PC-3 (cell line): ENCODE results near the gene WDR55. TPM values are rescaled to one million over a fixed set of nuclear protein-coding genes. Genes with fewer than 3 reads are reported as not detected.
A peak's percentile ranks its signal among the peaks of the same experiment; 100 is the strongest.

Experiments used
- ATAC-seq: fragments of 200-7000 bp; cut with Tn5 transposase; 2 replicates; pipeline ENCODE4 v1.9.1; 2020; ENCODE audit warnings: mild to moderate bottlenecking, moderate library complexity
- BruUV-seq: library from RNA; stranded (reverse); fragments of 400-500 nt; replicated peaks from 2 replicates; lab custom pipeline; 2021; lab: Mats Ljungman, UMichigan
- CTCF ChIA-PET: fragments of 300-600 bp; sonication (Branson Sonifier 250); formaldehyde crosslinking; loops from one replicate; lab custom pipeline; 2022; ENCODE audit warnings: antibody characterized with exemption; lab: Charles Lee
- POLR2A ChIA-PET: fragments of 300-600 bp; sonication (Branson Sonifier 250); formaldehyde crosslinking; loops from one replicate; lab custom pipeline; 2022; ENCODE audit warnings: antibody characterized with exemption; ENCODE audit not compliant: unreplicated experiment; lab: Charles Lee
- DNase-seq: peaks from one replicate; pipeline ENCODE4 v3.0.0-alpha.2; 2015
- H2AFZ ChIP-seq: fragments of 300-600 bp; sonication (generic); 2 replicates; pipeline ENCODE4 v1.6.0; 2016; ENCODE audit warnings: antibody characterized with exemption, low read length
- H3F3A ChIP-seq: fragments of 300-600 bp; sonication (generic); one replicate; pipeline ENCODE4 v1.6.0; 2017; ENCODE audit warnings: antibody characterized with exemption, low read length, control low read depth, mild to moderate bottlenecking; ENCODE audit not compliant: unreplicated experiment
- H3K27ac ChIP-seq: fragments of 300-600 bp; sonication (generic); 2 replicates; pipeline ENCODE4 v1.5.1; 2016; ENCODE audit warnings: mild to moderate bottlenecking, low read length
- H3K27me3 ChIP-seq: fragments of 300-600 bp; sonication (generic); 2 replicates; pipeline ENCODE4 v1.6.1; 2016; ENCODE audit warnings: low read length, mixed read lengths
- H3K36me3 ChIP-seq: fragments of 300-600 bp; sonication (generic); 2 replicates; pipeline ENCODE4 v1.6.1; 2016; ENCODE audit warnings: low read depth, mixed run types, low read length, mixed read lengths
- H3K4me1 ChIP-seq: fragments of 300-600 bp; sonication (generic); 2 replicates; pipeline ENCODE4 v1.5.1; 2016; ENCODE audit warnings: low read length; ENCODE audit not compliant: insufficient read depth
- H3K4me2 ChIP-seq: fragments of 300-600 bp; sonication (generic); 2 replicates; pipeline ENCODE4 v1.6.0; 2016; ENCODE audit warnings: low read length
- H3K4me3 ChIP-seq: fragments of 300-600 bp; sonication (generic); 2 replicates; pipeline ENCODE4 v1.5.1; 2016; ENCODE audit warnings: mild to moderate bottlenecking, low read length, mixed read lengths
- H3K79me2 ChIP-seq: fragments of 300-600 bp; sonication (generic); 2 replicates; pipeline ENCODE4 v1.6.1; 2017; ENCODE audit warnings: low read length, mixed read lengths
- H3K9ac ChIP-seq: fragments of 300-600 bp; sonication (generic); 2 replicates; pipeline ENCODE4 v1.6.0; 2016; ENCODE audit warnings: mild to moderate bottlenecking, low read length
- H3K9me2 ChIP-seq: fragments of 300-600 bp; sonication (generic); replicated peaks from 2 replicates; pipeline ENCODE4 v1.6.1; 2016; ENCODE audit warnings: mixed run types, low read length, mixed read lengths
- H3K9me3 ChIP-seq: fragments of 300-600 bp; sonication (generic); 2 replicates; pipeline ENCODE4 v1.6.1; 2016; ENCODE audit warnings: low read length, mixed read lengths
- H4K20me1 ChIP-seq: fragments of 300-600 bp; sonication (generic); 2 replicates; pipeline ENCODE4 v1.6.1; 2016; ENCODE audit warnings: low read length, mixed read lengths
- EZH2 ChIP-seq: fragments of 300-600 bp; sonication (generic); IDR thresholded peaks from one replicate; pipeline ENCODE4 v1.6.1; 2017; ENCODE audit warnings: antibody characterized with exemption, mild to moderate bottlenecking, low read length; ENCODE audit not compliant: unreplicated experiment
- EZH2phosphoT487 ChIP-seq: fragments of 300-600 bp; sonication (generic); IDR thresholded peaks from 2 replicates; pipeline ENCODE4 v1.6.1; 2018; ENCODE audit warnings: mild to moderate bottlenecking, antibody characterized with exemption, low read length, borderline replicate concordance
- intact Hi-C: fragments of 100-400 bp; cut with micrococcal nuclease; formaldehyde crosslinking; loops from 2 replicates; pipeline ENCODE4 v1.9.0; 2023
- total RNA-seq: library from RNA; depleted of rRNA; stranded (reverse); fragments of >200 nt; gene quantifications from 2 replicates; pipeline ENCODE4 v1.2.3, GENCODE V29; 2014
- TF ChIP-seq, protein P1 (sequence below): fragments of 300-600 bp; sonication (generic); conservative IDR thresholded peaks from 2 replicates; pipeline ENCODE4 v1.5.1; 2017; ENCODE audit warnings: antibody characterized with exemption, low read depth, mild to moderate bottlenecking, low read length

The WDR55 gene
- total RNA-seq, 1 experiment from 2014 or later, result 21.2 TPM

DNA sequence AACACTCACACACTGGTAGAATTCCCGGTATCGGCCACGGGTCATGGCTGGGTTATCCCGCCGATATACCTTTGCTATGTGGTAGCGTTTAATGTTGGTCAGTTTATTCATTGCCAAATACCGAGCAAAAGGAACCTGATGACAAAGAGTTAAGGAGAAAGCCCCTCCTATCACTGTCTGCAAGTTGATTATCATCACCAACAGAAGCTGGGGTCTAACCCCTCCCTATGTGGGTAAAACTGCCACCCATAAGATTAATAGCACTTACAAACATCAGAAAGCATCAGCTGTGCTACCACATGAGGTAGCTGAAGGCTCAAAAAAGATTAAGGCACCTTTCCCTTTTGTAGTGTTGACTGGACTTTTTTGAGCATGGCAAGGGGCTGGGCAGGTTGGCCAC lies 14.3 kb downstream of the WDR55 start:
- no peak overlapping the region for H3K4me3 ChIP-seq
- H3K9me3 ChIP-seq, result no peaks in the 10 kb centered on the region
- no peaks in the 10 kb centered on the region for H3K27me3 ChIP-seq
- BruUV-seq, result no TSS peak
- H3F3A ChIP-seq, result no peaks in the 10 kb centered on the region
- H3K36me3 ChIP-seq, result peaks cover 5% of the 10 kb centered on the region; the same call in 1 of the 2 replicates
- TF ChIP-seq, protein P1, sequence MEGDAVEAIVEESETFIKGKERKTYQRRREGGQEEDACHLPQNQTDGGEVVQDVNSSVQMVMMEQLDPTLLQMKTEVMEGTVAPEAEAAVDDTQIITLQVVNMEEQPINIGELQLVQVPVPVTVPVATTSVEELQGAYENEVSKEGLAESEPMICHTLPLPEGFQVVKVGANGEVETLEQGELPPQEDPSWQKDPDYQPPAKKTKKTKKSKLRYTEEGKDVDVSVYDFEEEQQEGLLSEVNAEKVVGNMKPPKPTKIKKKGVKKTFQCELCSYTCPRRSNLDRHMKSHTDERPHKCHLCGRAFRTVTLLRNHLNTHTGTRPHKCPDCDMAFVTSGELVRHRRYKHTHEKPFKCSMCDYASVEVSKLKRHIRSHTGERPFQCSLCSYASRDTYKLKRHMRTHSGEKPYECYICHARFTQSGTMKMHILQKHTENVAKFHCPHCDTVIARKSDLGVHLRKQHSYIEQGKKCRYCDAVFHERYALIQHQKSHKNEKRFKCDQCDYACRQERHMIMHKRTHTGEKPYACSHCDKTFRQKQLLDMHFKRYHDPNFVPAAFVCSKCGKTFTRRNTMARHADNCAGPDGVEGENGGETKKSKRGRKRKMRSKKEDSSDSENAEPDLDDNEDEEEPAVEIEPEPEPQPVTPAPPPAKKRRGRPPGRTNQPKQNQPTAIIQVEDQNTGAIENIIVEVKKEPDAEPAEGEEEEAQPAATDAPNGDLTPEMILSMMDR, result no peak
- TF ChIP-seq EZH2phosphoT487, result no peak
- TF ChIP-seq EZH2, result no peak
- H3K9ac ChIP-seq, result no peak overlapping the region
- CTCF ChIA-PET, result no interaction called here
- intact Hi-C loops, result no loop called here
- ATAC-seq, result no peak
- POLR2A ChIA-PET, result no interaction called here
- no peak overlapping the region for H3K4me2 ChIP-seq
- no peaks in the 10 kb centered on the region for H3K9me2 ChIP-seq
- H3K79me2 ChIP-seq, result no peaks in the 10 kb centered on the region
- no peaks in the 10 kb centered on the region for H3K4me1 ChIP-seq
- H4K20me1 ChIP-seq, result no peaks in the 10 kb centered on the region
- no peak overlapping the region for H3K27ac ChIP-seq
- no peak overlapping the region for H2AFZ ChIP-seq
- DNase-seq, result no peak

DNA sequence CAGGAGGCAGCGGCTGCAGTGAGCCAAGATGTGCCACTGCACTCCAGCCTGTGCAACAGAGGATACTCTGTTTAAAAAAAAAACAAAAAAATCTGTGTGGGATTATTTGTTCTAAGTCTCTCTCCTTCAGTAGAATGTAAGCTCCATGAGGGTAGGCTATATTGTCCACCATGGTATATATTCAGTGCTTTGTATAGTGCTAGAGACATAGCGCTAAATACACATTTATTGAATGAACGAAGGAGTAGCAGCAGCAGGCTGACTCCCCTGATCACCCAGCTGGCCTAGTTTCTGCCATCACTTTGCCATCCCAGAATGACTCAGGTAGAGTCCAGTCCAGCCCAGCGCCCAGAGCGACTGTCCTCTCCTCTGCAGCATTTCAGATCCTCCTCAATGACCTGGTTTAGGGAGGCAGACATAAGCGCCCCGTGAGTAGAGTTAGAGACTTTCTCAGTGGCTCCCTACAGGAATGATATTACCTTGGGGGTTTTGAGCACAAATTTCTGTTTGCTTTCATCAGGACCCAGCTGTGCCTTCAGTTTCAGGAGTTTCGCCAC lies 25.8 kb downstream of the WDR55 start:
- Histone ChIP-seq H3K9me3 (no peaks in the 10 kb centered on the region), H2AFZ (peak overlapping the region; percentile 82; the same call in 1 of the 2 replicates), H3K9ac (peak overlapping the region; percentile 96), H3F3A (no peaks in the 10 kb centered on the region), H3K4me3 (peak overlapping the region; percentile 92), H3K9me2 (no peaks in the 10 kb centered on the region), H3K4me2 (peak overlapping the region; percentile 85), H3K36me3 (peaks cover 6% of the 10 kb centered on the region; the same call in 1 of the 2 replicates), H3K27ac (peak overlapping the region; percentile 71), H4K20me1 (no peaks in the 10 kb centered on the region), H3K27me3 (no peaks in the 10 kb centered on the region), H3K79me2 (peaks cover 62% of the 10 kb centered on the region), H3K4me1 (peaks cover 7% of the 10 kb centered on the region; the same call in 1 of the 2 replicates)
- ChIA-PET POLR2A (interaction anchor here (0.6 to 0.9 kb wide), 5 partner anchors 10 to 345 kb away, joined by 4 to 8 read pairs (median 4); partner anchors contain the start of gene ZMAT2), CTCF (interaction anchor here (0.5 to 0.7 kb wide), 2 partner anchors 31 to 143 kb away, joined by 3 read pairs; partner anchors contain the start of gene EIF4EBP3)
- ATAC-seq, result peak; percentile 10; the same call in 1 of the 2 replicates
- TSS peak; percentile 64 for BruUV-seq
- TF ChIP-seq EZH2 (no peak), EZH2phosphoT487 (no peak)
- TF ChIP-seq, protein P1, result no peak
- DNase-seq, result peak; percentile 12
- intact Hi-C loops, result no loop called here
